MM.1S (cell line): ENCODE data around the gene MXRA5.

ENCODE experiments used
- EZH2 ChIP-seq: fragments of 300-600 bp; sonication (generic); optimal IDR thresholded peaks from 2 replicates; pipeline ENCODE3; 2017; ENCODE audit warnings: low read depth, mild to moderate bottlenecking, antibody characterized with exemption, low read length, mixed read lengths
- TF ChIP-seq, protein P1 (sequence below): fragments of 300-600 bp; sonication (generic); IDR thresholded peaks from 2 replicates; pipeline ENCODE4 v1.5.1; 2016; ENCODE audit warnings: antibody characterized with exemption, low read length, mixed read lengths

DNA sequence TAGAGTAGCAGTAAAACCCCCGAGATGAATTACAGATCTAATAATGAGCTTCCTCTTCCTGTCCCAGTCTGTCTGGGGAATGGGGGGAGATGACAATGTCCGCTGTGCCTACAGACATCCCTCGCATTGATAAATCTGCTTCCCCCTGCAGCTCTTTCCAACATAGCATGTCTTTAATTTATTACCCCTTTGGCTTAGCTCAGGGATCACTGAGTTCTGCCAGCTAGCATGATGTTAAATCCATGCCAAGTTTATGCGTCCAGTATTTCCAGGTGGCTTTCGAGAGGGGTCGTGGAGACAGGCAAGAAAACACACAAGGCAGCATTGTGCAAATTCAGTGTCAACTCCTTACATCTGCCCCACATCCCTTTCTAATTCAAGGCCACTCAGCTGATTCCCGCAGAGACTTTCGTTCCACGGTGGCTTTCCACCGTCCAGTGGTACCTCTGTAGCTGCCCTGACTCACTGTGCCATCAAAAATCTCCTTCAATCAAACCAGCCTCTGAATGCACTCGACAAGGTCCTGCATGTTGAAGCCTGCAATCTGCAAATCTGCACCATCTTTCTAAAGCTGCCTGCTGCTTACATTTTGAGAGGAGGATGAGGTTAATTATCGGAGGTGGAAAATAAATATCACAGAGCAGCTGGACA, 75.1 kb downstream of the MXRA5 start:
- TF ChIP-seq, protein P1, sequence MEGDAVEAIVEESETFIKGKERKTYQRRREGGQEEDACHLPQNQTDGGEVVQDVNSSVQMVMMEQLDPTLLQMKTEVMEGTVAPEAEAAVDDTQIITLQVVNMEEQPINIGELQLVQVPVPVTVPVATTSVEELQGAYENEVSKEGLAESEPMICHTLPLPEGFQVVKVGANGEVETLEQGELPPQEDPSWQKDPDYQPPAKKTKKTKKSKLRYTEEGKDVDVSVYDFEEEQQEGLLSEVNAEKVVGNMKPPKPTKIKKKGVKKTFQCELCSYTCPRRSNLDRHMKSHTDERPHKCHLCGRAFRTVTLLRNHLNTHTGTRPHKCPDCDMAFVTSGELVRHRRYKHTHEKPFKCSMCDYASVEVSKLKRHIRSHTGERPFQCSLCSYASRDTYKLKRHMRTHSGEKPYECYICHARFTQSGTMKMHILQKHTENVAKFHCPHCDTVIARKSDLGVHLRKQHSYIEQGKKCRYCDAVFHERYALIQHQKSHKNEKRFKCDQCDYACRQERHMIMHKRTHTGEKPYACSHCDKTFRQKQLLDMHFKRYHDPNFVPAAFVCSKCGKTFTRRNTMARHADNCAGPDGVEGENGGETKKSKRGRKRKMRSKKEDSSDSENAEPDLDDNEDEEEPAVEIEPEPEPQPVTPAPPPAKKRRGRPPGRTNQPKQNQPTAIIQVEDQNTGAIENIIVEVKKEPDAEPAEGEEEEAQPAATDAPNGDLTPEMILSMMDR, result no peak
- no peak for TF ChIP-seq EZH2
